GM19240 (cell line): ENCODE measurements around the gene TTC12.

Experiments used
- DNase-seq: peaks from one replicate; pipeline ENCODE4 v3.0.0; 2011; ENCODE audit warnings: low spot score; ENCODE audit not compliant: insufficient read length

Gene TTC12

DNA sequence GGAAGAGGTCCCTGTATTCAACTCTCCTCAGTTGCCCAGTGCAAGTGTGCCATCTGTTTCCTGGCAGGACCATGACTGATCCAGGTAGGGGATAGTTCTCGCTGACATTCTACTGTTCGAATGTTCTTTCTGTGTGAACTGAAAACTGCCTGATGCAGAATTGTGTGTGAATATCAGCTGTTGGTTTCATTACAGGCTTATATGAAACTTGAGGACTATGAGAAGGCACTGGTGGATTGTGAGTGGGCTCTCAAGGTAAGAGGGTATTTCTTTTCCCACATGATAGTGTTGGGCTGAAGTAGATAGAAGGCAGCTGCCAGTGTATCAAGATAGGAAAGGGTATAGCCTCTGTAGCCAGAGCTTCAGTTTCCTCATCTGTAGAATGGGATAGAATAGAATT, 15.3 kb downstream of the TTC12 start:
- DNase-seq: no peak

GRCh38 chr11:113331441-113331840, 17.1 kb downstream of the TTC12 start:
- DNase-seq: no peak

- no peak for DNase-seq
Measured at GRCh38 chr11:113332023-113332422, 17.6 kb downstream of the TTC12 start.

- no peak for DNase-seq
Measured at GRCh38 chr11:113332638-113333329, 18.4 kb downstream of the TTC12 start.

GRCh38 chr11:113334183-113334582, 19.8 kb downstream of the TTC12 start:
- DNase-seq: no peak

- no peak for DNase-seq
Measured at GRCh38 chr11:113338730-113339129, 24.3 kb downstream of the TTC12 start.

DNA sequence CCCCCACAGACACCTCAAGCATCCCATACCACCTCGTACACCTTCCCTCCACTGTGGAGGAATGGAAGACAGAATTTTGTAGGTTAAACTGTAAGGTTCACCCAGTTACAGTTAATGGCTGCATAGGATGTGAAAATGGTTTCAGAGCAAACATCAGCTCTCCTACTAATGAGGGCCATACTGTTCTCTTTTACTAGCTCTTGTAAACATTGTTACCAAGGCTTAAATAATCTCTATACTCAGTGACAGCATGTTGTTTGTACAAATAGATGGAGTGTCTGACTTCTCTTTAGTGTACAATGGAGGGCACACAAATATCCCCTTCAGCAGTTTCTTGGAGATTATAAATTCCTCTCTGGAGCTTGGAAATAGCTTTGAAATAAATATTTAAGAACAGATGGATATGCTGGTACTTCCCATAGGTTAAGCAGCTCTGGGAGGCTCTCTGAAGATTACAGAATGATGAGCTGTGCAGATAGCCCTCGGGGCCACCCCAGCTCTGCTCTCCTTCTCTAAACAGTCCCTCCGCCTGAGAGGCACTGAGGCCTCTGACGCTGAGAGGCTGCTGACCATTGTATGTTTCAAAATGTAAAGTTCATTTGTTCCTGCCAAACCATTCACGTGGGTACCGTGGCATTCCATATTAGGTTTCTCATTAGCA, 25.7 kb downstream of the TTC12 start:
- DNase-seq: no peak

DNA sequence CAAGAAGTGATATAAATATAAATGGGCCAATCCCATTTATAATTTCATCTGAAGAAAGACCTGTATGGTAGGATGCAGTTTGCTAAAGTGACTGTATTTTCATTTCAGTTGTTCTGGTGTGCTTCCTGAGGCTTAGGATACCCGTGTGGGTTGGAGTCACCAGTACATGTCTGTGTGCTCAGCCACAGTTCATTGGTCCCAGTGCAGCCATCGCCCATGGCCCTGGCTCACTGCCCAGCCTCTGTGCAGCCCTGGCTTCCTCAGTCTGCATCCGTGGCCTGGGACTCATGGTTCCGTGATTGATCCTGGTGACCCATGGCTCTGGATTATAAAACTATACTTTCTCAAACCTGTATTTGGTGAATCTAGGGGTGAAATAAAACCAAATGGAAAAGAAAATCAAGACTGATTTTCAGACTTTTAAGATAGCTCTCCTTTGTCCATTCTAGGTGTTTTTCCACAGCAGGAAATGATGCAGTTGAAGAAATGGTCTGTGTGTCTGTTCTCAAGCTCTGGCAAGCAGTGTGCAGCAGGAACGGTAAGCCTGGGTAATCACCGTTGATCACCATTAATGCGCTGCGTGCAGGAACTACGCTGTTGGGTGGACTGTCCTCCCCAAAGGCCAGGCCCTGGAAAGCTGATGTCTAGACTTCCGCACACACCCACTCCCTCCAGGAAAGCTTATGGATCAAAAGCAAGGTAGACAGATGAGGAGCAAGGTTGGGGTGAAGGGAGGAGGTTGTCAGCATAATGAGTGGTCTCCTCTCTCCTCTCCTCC, 27.2 kb downstream of the TTC12 start:
- no peak for DNase-seq

DNA sequence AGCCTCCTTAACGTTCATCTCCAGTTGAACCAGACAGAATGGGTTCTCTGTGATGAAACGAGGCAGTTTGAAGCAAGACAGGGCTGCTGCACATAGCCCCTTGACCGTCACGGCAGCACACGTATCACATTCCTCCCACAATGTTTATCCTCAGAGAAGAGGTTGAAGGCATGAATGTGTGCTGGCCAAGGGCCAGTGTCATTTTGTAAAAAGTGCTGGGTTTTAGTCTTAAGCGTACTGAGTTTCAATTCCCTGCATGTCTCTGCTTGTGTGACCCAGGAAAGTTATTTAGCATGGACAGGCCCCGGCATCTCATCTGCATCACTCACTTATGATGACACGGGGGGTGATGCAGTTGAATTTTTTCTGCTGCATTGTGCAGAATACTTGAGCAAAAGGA, 31.6 kb downstream of the TTC12 start:
- no peak for DNase-seq

- DNase-seq: no peak
Measured at GRCh38 chr11:113349528-113349927, 35.1 kb downstream of the TTC12 start.

- no peak for DNase-seq
Measured at GRCh38 chr11:113350336-113351067, 36.1 kb downstream of the TTC12 start.

DNA sequence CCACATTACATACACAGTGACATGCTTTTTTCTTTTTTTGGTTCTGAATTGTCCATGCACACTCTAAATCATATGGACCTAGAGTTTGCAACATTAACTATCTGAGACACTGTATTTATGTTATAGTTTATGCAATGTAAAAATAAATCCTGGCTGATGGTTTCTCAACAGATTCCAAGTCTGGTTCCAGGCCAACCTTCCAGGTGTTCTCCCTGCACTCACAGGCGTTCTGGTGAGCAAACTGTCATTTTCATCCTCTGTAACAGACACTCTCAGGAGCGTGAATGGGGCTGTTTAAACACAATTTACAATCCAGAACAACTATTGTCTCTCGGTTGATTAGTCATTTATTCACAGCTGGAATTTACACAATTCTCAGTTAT, 36.7 kb downstream of the TTC12 start:
- no peak for DNase-seq

- no peak for DNase-seq
Measured at GRCh38 chr11:113351480-113351879, 37.1 kb downstream of the TTC12 start.

DNA sequence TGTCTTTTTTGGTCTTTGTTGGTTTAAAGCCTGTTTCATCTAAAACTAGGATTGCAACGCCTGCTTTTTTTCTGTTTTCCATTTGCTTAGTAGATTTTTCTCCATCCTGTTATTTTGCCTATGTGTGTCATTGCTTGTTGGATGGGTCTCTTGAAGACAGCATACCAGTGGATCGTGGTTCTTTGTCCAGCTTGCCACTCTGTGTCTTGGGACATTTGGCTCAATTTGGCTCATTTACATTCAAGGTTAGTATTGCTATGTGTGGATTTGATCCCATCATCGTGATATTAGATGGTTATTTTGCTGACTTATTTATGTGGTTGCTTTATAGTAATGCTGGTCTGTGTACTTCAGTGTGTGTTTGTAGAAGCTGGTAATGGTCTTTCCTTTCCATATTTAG, 41.8 kb downstream of the TTC12 start:
- DNase-seq: no peak

DNA sequence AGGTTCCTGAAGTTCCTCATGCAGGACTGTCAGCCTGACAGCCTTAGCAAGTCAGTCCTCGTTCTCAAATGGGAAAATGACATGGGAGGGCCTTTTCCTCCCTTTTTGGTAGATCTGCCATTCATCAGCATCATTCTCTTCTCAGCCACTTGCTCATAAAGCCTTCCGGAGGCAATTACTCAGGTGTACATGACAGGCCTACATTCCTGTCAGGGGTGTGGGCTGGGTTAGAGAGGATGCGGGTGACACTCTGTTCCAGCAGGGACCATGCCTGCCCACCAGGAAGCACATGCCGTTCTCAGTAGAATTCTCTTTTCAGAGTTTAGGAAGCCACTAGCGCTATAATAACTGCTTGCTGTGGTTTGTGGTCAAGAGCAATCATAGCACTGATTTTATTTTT, 49.0 kb downstream of the TTC12 start:
- no peak for DNase-seq

GRCh38 chr11:113363996-113364641, 49.7 kb downstream of the TTC12 start:
- no peak for DNase-seq

DNA sequence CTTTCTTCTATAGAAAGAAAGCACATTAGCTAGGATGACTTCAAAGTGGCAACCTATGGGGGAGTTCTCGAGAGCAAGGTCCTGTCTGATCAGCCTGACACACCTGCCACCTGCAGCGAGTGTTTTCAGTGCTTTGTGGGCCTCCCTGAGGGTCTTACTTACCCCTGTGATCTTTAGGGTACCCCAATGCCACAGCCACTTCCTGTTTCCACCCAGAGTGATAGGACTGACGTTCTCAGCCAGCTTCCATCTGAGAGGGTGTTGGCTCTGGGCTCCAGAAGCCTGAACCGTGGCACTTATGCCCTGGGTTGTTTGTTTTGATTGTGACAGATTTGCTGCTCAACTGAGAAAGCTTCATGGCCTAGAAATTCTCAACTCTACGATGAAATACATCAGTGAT, 51.5 kb downstream of the TTC12 start:
- DNase-seq: no peak

DNA sequence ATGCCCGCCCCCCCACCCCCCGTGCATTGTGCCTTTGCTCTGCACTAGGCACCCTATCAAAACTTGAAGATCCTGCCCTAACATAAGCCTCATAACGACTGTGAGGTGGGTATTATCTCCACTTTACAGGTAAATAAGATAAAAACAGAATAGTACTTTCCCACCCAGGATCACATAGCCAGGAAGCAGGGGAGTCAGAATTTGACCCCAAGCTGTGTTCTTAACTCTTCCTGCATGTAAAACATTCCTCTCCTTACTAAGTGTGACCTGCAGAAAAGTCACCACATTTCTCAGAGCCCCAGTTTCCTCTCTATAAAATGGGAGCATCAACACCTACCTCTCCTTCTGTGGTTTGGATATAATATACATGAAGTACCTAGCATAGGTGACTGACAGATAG, 55.0 kb downstream of the TTC12 start:
- DNase-seq: no peak

GRCh38 chr11:113370634-113371033, 56.3 kb downstream of the TTC12 start:
- no peak for DNase-seq

- DNase-seq: no peak
Measured at GRCh38 chr11:113372309-113372708, 57.9 kb downstream of the TTC12 start.

DNA sequence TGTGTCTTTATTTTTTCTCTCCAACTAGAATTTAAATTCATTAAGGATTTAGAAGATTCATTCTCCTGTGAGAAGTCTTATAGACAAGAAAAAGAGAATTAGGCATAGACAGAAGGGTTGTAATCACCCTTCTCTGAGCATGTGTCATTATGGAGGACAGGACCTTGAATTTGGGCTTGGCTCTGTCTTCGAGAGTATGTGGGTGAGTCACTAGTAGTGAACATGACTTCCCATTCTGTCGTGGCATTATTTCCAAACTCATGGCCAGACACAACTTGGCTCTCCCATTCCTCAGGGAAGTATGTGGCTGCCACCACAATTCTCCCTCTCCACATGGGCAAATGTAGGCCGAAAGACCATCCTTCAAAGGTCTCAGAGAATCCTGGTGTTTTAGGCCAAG, 58.9 kb downstream of the TTC12 start:
- DNase-seq: no peak
